ENCODE results near the gene SV2C.
A peak's percentile ranks its signal among the peaks of the same experiment; 100 is the strongest.
"Not testable (repeated sequence)": the region's sequence is repeated elsewhere in the genome, so short reads cannot be mapped to it uniquely, and the experiment has no call there.

Gene SV2C

DNA sequence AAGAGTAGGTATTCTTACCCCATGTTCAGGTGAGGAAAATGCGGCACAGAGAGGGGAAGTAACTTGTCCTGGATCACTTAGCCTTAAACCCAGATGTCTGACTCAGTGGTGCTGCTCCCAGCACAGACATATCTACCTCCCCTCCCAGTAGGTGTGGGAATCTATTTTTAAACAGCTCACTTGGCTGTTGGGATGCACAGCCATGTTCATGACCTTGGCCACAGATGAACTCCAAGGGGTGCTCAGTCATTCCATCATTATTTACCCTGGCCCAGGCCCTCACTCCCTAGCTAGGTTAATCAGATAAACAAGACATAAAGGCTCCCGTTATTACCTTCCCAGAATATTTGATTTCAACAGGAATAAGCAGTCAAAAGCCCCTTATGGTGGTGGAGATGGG is 231.5 kb downstream of the SV2C start:
- no peak for DNase-seq

DNA sequence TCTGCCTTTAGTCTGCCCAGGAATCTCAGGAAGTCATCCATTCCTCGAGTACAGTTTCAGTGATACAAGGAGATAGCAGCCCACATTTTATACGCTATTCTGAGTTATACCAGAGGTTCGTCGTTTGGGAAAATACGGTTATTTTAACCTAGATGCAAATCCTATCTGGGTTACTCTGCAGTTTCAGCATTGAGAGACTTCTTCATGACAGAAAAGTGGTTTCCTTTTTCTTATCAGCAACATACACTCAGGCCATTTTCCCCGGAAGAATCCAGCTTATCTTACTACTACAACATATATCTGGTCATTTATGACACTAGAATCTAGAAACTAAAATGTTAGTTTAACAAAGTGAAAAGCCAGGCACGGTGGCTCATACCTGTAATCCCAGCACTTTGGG is 236.5 kb downstream of the SV2C start:
- DNase-seq: no peak

DNA sequence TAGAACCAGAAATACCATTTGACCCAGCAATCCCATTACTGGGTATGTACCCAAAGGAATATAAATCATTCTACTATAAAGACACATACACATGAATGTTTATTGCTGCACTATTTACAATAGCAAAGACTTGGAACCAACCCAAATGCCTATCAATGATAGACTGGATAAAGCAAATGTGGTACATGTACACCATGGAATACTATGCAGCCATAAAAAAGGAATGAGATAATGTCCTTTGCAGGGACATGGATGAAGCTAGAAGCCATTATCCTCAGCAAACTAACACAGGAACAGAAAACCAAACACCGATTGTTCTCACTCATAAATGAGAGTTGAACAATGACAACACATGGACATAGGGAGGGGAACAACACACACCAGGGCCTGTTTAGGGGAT is 240.3 kb downstream of the SV2C start:
- not testable (repeated sequence) for DNase-seq

DNA sequence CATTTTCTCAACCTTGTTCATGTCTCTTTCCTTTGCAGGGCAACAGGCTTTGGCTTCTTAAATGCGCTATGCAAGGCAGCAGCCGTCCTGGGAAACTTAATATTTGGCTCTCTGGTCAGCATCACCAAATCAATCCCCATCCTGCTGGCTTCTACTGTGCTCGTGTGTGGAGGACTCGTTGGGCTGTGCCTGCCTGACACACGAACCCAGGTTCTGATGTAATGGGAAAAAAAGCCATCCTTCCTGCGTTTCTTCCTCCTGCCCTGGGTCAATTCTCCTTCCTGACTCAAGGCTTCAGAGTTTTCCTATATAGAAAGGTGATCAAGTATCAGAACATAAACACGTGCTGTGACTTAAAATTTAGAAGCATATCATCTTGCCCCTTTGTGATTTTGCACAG is 242.1 kb downstream of the SV2C start:
- no peak for DNase-seq

DNA sequence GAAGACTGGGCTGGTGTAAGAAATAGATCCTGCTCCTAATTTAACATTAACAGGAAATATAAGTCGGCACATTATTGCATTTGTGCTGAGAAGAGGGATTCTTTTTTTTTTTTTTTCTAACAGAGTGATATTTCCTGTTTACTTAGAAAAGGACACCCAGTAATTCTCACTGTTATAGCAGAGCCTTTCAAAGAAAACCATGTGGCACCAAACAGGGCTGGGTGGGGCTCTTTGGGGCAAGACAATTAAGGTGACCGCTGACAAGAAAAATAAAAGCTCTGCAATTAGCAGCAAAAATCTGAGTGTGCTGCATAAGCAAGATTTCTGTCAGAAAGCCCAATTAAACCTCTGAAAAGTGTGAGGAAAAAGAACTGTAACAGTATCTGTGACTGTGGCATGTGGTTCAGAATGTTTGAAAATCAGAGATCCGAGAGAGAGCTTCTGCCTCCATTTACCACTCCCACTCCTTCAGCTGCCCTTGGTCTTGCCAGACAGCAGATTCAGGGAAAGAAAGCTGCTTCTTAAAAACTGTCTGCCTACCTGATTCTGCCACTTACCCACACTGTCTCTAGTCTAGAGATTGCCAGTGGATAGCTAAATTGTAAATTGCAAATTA is 242.8 kb downstream of the SV2C start:
- DNase-seq: peak; percentile 23

DNA sequence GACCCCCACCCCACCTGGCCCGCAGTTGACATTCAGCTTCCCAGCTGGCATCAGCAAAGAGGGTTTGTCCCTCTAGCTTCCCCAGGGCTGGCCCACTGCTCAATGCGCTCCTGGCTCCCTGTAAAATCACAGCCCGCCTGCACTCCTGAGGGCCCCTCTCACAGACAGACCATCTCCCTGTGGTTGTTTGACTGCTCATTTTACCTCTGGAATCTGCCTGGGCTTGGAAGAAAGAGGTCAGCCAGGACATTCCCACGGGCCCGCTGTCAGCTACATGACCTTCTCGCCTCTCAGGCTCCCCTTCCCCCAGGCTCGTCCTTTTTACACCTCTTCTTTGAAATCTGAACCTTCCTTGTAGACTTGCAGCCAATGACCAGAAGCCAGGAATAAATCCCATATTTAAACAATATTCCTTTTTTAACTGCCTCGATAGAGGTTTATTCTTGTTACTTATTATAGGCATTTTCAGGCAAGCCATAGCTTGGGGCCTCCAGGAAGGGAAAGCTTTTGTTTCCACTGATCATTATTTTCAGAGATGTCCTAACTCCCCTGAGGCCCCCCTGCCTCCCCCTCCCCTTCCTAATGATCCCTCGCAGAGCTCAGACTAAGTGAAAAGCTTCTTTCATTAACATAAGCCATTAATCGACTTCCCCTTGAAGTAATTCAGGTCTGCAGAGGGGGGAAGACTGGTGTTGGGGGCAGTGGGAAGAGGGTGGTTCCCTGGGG is 243.6 kb downstream of the SV2C start:
- DNase-seq: no peak

DNA sequence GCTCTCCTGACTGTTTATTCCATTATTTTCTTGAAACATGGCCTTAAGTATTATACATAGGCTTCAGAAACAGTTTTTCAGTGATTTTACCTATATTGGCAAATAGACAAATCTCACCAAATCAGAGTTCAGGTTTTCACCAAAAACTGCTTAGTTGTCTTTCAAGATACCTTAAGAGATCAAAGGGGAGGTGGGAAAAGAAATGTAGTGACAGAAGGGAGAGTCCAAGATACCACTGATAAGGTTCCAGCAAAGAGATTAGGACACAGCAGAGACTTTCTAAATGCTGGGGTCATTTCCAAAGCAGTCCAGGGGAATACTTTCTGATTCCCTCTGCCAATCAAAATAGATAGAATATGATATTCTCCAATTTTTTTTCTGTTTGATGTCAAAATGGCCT is 246.2 kb downstream of the SV2C start:
- DNase-seq: no peak

DNA sequence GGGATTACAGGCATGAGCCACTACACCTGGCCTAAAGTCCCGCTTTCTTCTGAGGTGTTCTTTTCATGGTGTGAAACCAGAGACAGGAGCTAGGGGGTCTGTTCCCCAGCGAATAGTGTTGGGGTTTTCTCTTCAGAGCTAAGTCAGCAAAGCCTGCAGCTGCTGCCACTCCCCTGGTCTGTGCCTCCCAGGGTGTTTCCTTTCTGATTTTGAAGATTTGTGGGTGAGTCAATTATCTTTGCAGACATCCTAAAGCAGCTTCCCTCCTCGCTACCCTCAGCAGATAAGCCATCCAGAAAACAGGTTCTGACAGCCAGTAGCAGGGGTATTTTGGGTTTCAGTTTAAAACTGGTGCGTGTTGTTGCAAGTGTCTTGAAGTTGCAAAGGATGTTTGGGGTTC is 247.9 kb downstream of the SV2C start:
- DNase-seq: no peak

DNA sequence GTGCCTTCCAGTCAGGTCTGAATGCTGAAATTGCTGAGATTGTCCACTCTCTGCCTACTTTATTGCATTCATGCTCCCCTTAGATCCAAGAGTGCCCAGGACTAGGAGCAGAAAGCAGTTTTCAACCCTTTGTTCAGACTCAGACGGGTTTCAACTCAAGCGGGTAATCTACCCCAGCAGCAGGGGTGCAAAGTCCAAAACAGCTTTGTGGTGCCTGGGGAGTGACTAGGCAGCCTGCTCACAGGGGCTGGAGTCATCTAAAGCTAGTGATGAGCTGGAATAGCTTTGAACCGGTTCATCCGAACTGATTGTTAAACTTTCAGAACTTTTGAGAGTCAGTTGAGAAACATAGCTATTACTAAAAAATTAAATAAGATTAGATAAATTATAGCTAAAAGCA is 248.9 kb downstream of the SV2C start:
- DNase-seq: no peak

DNA sequence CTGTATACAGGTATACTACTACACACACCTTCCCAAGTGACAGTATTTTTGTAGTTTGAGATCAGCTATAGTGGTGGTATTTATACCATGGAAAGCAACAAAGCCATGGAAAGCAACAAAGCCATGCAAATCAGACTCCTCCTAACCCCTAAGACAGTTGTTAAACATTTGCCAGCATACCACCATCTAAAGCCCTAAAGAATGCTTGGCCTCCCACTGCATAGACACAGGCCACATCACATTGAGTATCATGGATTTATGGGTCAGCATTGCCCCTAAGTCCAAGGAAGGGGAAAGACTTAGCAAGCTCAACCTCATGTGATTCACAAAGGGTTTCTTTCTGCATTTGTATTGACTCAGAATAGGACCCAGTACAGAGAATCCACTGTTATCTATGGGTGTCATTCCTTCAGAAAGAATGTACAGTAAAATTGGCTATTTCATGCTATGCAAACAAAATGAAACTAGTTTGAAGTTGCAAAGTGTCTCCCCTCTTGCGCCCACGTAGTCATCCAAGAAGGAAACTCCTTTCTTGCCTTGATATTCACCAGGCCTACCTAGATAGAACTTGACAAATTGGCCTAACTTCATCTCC is 249.5 kb downstream of the SV2C start:
- DNase-seq: no peak

DNA sequence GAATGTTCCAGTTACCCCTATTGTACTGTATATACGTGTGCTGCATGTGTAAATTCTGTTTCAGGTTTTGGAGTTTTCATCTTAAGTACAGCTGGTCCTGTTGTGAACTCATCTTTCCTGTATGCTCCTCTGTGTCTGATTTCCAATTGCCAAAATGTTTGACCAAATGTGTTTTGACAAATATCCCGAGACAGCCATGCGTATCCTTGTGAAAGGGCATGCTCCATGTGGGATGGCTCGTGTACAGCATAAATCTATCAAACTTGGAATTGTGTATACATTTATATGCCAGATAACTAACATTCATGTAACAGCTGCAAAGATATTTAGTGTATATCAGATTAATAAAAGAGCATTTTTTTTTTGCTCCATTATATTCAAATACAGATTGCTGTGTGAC is 250.4 kb downstream of the SV2C start:
- DNase-seq: no peak

DNA sequence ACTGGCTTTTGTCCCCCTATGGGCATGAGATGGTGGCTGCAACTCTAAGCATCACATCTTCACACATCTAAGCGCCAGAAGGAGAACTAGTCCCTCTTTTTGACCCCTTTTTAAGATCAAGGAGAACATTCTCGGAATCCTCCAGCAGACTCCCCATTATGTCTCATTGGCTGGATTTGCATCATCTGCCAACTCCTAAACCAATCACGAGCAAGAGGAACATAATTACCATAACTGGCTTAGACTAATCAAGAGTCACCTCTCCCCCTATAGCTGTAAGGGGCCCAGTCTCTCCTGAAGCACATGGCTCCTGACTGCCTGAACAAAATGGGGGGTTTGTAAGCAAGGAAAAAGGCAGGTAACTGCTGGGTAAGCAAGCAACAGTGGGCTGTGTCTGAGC is 251.4 kb downstream of the SV2C start:
- no peak for DNase-seq

DNA sequence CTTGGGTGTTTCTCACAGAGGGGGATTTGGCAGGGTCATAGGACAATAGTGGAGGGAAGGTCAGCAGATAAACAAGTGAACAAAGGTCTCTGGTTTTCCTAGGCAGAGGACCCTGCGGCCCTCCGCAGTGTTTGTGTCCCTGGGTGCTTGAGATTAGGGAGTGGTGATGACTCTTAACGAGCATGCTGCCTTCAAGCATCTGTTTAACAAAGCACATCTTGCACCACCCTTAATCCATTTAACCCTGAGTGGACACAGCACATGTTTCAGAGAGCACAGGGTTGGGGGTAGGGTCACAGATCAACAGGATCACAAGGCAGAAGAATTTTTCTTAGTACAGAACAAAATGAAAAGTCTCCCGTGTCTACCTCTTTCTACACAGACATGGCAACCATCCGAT is 252.3 kb downstream of the SV2C start:
- DNase-seq: not testable (repeated sequence)

DNA sequence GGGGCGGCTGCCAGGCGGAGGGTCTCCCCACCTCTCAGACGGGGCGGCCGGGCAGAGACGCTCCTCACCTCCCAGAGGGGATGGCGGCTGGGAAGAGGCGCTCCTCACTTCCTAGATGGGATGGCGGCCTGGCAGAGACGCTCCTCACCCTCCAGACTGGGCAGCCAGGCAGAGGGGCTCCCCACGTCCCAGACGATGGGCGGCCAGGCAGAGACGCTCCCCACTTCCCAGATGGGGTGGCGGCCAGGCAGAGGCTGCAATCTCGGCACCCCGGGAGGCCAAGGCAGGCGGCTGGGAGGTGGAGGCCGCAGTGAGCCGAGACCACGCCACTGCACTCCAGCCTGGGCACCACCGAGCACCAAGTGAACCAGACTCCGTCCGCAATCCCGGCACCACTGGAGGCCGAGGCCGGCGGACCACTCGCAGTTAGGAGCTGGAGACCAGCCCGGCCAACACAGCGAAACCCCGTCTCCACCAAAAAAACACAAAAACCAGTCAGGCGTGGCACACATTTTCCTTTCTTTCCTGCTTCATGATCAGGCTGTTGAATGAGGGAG is 253.1 kb downstream of the SV2C start:
- not testable (repeated sequence) for DNase-seq

DNA sequence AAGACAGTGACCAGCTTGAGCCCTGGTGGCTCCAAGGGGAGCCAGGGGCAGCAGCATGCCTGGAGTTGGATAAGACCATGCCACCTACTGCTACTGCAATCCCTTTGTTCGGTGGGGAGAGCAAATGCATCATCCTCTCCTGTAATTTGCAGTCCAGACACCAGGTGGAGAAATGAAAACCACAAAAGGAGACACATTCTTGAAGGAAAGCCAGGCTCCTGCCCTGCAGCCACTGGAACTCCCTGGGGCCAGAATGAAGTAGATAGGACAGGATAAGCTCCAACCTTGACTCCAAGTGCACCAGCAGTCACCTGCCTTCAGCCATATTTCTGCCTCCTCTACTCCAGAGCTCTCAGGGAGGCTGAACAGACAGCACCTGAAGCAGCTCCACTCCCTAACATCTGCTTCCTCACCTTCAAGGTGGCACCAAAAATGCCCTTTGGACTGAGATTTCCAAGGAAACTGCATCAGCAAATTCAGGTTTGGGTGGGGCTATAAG is 254.8 kb downstream of the SV2C start:
- peak; percentile 32 for DNase-seq

DNA sequence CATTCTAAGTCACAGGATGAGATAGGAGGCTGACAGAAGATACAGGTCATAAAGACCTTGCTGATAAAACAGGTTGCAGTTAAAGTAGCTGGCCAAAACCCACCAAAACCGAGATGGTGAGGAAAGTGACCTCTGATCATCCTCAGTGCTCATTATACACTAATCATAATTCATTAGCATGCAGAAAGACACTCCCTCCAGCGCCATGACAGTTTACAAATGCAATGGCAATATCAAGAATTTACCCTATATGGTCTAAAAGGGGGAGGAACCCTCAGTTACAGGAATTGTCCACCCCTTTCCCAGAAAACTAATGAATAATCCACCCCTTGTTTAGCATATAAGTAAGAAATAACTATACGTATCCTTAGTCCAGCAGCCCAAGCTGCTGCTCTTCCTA is 256.7 kb downstream of the SV2C start:
- no peak for DNase-seq

DNA sequence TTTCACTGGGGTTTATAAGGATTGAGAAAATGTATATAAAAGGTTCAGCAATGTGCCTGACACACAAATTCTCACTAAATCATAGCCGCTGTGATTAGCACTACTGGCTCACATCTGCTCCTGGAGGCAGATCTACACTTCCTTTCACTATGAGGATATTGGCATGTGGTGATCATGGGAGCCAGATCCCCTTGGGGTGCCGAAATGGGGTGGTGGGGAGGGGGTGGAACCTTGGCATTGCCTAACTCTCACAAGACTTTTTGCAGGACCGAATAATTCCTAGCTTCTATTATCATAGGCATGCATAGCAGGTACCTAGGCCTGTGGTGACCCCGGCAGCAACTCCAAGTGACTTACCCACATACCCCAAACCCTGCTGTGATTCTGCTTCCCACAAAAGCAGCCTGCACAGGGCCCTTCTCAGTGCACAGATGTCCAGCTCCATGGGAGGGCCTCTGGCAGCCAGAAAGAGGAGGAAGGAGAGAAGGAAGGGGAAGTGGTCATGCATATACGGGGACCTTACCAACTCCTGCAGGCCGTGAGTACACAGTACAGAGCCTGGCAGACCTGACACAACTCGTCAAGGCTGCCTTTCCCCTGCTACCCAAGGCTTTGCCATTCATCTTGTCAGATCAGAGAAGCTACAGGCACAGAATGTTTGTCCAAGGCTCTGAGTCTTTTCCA is 258.6 kb downstream of the SV2C start:
- DNase-seq: no peak

DNA sequence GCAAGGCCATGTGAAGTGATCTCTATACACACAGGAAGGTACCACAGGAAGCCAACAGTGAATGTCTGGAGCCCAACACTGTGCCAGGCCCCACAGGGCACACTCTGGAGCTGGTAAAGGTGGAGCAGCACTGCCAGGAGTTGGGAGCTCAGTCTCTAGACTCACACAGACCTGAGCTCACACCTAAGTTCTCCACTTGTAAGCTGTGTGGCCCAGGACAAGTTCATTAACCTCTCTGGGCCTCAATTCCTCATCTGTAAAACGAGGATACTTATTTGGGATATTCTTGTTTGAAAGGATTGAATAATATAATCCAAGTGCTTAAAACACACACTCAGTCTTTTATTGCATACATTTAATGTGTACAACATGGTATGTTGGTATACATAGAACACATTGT is 259.3 kb downstream of the SV2C start:
- DNase-seq: no peak

DNA sequence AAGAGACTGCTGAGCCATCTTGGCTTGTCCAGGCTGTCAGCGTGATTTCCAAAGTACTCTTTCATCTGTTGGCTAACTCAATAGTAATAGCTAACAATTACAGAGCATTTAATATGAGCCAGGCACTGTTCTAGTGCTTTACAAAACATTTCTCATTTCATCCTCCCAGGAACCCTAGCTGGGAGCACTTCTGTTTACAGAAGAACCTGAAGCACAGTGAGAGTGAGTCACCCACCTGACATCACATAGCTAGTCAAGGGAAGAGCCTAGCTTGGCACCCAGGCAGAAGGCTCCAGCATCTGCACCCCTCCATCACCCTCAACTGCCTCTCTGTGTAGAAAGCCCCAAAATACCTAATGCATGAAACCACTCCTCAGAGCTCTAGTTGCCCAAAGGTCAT is 262.4 kb downstream of the SV2C start:
- no peak for DNase-seq

DNA sequence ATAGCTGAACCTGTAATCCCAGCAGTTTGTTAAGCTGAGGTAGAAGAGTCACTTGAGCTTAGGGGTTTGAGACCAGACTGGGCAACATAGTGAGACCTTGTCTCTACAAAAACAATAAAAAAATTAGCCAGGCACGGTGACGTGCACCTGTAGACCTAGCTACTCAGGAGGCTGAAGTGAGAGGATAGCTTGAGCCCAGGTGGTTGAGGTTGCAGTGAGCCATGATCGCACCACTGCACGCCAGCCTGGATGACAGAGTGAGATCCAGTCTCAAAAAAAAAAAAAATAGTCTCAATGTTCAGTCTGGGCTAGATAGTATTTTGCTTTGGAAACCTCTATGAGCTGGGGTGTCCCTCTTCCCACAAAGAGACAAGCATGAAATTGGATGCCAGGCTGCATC is 268.0 kb downstream of the SV2C start:
- DNase-seq: no peak

DNA sequence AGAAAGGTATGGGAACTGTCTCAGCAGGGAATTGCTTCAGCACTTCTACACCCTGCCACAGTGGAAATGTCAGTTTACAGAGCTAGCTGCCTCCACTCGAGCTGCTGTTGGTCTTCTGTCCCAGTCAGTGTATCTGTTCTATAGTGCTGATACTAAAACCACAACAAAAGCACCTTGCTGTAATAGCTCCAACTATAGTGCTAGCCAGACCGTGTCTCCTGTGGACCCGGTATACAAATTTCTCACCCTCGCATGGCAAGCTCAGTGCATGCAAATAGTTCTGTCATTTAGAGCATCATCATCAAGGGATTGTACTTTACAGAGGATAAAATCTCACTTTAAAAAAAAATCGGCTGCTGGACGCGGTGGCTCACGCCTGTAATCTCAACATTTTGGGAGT is 268.4 kb downstream of the SV2C start:
- DNase-seq: peak; percentile 19

DNA sequence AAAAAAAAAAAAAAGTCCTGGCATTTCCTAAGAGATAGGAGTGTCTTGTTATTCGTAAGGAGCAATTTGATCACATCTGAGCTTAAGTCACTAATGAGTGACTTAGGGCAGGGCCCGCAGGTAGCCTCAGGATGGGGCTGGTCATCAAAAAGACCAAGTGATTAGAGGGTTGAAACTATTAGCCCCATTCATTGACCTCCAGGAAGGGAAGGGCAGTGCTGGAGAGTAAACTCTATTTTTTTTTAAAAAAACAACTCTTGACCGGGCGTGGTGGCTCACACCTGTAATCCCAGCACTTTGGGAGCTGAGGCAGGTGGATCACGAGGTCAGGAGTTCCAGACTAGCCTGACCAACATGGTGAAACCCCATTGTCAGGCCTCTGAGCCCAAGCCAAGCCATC is 273.7 kb downstream of the SV2C start:
- no peak for DNase-seq

All from CD4-positive, alpha-beta T cell treated with Interferon gamma for 1 hour (primary cell).